Lower leg skin (tissue), 4 donors: Measurements from ENCODE around the gene GMCL1. TPM values are rescaled to one million over a fixed set of nuclear protein-coding genes. Genes with fewer than 3 reads are reported as not detected.
A peak's percentile ranks its signal among the peaks of the same experiment; 100 is the strongest.

Experiments used
- DNase-seq, 2 donors: peaks; one replicate each; pipeline ENCODE4 v3.0.0-alpha.2; 2019; ENCODE audit warnings: low spot score in 2 of 2
- H3K4me3 ChIP-seq: fragments of 200-600 bp; sonication (generic); 2 replicates; pipeline ENCODE4 v1.5.1; 2017; ENCODE audit warnings: mild to moderate bottlenecking, low read depth; ENCODE audit not compliant: poor library complexity, severe bottlenecking
- CTCF ChIP-seq, 3 donors: fragments of 450-650 bp; IDR thresholded peaks; one replicate each; pipeline ENCODE4 v1.5.1; 2016; ENCODE audit warnings: antibody characterized with exemption in 3 of 3, mild to moderate bottlenecking in 3 of 3, moderate library complexity in 2 of 3
- POLR2A ChIP-seq, 2 donors: fragments of 450-650 bp; IDR thresholded peaks; one replicate each; pipeline ENCODE4 v1.6.1; 2016 to 2017; ENCODE audit warnings: antibody characterized with exemption in 2 of 2, mild to moderate bottlenecking in 1 of 2, moderate library complexity in 1 of 2
- WGBS, 2 donors: methylation state at CpG; one replicate each; pipeline ENCODE4 v1.1.5; 2018; 5-methylcytosine and 5-hydroxymethylcytosine counted together
- intact Hi-C: fragments of 100-400 bp; cut with DNase I; formaldehyde crosslinking; loops from one replicate; pipeline ENCODE4 v1.15.0; 2023; ENCODE audit warnings: low total_unique reads
- total RNA-seq, 4 donors: library from RNA; depleted of rRNA; stranded (reverse); fragments of >200 nt; gene quantifications; one replicate each; pipeline ENCODE4 v1.1.0, GENCODE V29; 2016

The GMCL1 gene, protein sequence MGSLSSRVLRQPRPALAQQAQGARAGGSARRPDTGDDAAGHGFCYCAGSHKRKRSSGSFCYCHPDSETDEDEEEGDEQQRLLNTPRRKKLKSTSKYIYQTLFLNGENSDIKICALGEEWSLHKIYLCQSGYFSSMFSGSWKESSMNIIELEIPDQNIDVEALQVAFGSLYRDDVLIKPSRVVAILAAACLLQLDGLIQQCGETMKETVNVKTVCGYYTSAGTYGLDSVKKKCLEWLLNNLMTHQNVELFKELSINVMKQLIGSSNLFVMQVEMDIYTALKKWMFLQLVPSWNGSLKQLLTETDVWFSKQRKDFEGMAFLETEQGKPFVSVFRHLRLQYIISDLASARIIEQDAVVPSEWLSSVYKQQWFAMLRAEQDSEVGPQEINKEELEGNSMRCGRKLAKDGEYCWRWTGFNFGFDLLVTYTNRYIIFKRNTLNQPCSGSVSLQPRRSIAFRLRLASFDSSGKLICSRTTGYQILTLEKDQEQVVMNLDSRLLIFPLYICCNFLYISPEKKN
- total RNA-seq, result 10 to 100 TPM; 10.2 to 15.6 (median 12.1) TPM

- intact Hi-C loops, result no loop called here
- no peak for TF ChIP-seq POLR2A (IDR thresholded peaks at IDR 0.05)
- peak in 1 of 3 donors; percentile 43 for TF ChIP-seq CTCF (IDR thresholded peaks at IDR 0.05)
- 0 to 1% methylated on average over 18 to 34 of the region's 74 CpGs for WGBS, 2 donors
- peak; percentile 96 to 99 for DNase-seq
- peak within 1 kb of the TSS; percentile 84 for H3K4me3 ChIP-seq
Observed at GRCh38 chr2:69829256-69830044, at the start of gene GMCL1. TSS of gene GMCL1 (plus strand) at chr2:69829660. CDS start at chr2:69829893, 233 bp downstream.

DNA sequence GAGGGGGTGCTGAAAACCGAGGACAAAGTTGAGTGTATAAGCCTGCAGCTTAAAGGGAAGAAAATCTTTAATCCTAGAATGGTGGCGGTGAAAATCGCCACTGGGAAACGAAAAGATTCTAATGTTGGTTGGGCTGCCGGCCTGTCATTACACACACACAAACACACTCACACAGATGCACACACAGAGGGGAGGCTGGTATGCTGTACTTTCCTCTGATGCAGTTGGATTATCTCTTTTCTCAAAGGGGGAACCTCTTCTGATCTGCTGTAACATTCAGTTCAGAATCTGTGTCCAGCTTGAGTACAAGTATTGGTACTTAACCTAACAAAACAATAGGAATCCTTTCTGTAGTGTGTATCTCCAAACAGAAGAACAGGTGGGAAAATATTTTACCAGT, 48.5 kb upstream of the GMCL1 start:
- 77 to 83% methylated on average over 5 of the region's 5 CpGs for WGBS, 2 donors

DNA sequence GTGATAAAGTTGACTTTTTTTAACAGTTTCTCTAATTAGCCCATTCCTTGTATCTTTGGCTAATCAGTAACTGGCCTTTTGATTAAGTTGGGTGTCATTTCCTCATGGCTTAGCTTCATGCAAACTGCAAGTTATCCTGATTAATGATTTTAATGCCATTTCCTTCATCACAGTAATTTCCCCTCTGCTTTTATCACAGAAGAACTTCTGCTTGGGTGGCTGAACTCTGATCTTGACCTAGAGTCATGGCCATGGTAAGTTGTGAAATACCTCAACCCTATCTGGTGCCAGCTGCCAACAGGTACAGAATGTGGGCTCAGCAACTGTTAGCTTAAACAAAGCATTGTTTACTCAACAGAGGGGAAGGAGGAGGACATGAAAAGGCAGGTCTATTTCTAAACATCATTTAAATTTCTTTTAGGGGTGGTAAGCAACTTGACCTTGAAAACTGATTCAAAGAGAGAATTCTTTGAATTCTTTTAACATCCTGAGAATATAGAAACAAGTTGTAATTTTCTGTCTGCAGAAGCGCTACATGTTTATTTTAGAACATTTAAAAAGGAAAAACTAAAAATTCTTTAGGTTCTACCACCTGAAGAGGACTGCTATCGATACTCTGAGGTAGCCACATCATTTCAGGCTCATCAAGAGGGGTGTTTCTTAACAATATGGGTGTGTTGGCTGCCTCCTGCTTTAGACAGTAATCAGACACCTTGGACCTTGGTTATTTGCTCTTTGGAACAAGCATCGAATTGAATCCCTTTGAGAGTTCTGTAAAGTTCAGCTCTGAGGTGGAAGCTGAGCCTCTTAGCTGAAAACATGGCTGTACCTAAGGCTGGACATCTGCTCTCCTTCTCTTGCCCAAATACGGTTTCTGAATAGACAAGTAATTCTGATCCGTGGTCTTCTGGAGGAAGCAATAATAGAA, 47.9 kb upstream of the GMCL1 start:
- H3K4me3 ChIP-seq, result no peak overlapping the region
- intact Hi-C loops, result no loop called here
- DNase-seq, result no peak

More for the DNA sequence above, 48.5 kb upstream of the GMCL1 start:
- no peak for TF ChIP-seq CTCF (IDR thresholded peaks at IDR 0.05)
- TF ChIP-seq POLR2A (IDR thresholded peaks at IDR 0.05), result no peak
- DNase-seq, result no peak
- intact Hi-C loops, result no loop called here
- no peak overlapping the region for H3K4me3 ChIP-seq

GRCh38 chr2:69784228-69784627, 45.2 kb upstream of the GMCL1 start:
- no peak for DNase-seq
- H3K4me3 ChIP-seq, result no peak overlapping the region
- intact Hi-C loops, result no loop called here
- TF ChIP-seq POLR2A (IDR thresholded peaks at IDR 0.05), result no peak
- TF ChIP-seq CTCF (IDR thresholded peaks at IDR 0.05), result no peak
- WGBS, 2 donors, result 86 to 87% methylated on average over 5 of the region's 5 CpGs

More for the DNA sequence above, 47.9 kb upstream of the GMCL1 start:
- whole genome bisulfite sequencing, 2 donors, result 78 to 79% methylated on average over 5 of the region's 5 CpGs
- peak in 1 of 3 donors; percentile 73 for TF ChIP-seq CTCF (IDR thresholded peaks at IDR 0.05)
- TF ChIP-seq POLR2A (IDR thresholded peaks at IDR 0.05), result no peak

GRCh38 chr2:69785358-69785757, 44.1 kb upstream of the GMCL1 start:
- no peak for TF ChIP-seq POLR2A (IDR thresholded peaks at IDR 0.05)
- no peak for TF ChIP-seq CTCF (IDR thresholded peaks at IDR 0.05)
- no peak overlapping the region for H3K4me3 ChIP-seq
- intact Hi-C loops, result no loop called here
- 91 to 97% methylated on average over 2 of the region's 2 CpGs for WGBS, 2 donors
- no peak for DNase-seq
